Tibial nerve (tissue), 3 donors: ENCODE measurements around the gene ASPG.

Experiments used
- POLR2A ChIP-seq, 2 donors: fragments of 450-650 bp; IDR thresholded peaks; one replicate each; pipeline ENCODE4 v1.6.1; 2017; ENCODE audit warnings: antibody characterized with exemption in 2 of 2, mild to moderate bottlenecking in 2 of 2, moderate library complexity in 2 of 2
- TF ChIP-seq, protein P1 (sequence below), 5 experiments: fragments of 200-600 bp in 3 of 5; fragments of 450-650 bp in 2 of 5; sonication (generic) in 3 of 5; IDR thresholded peaks; one replicate each; pipeline ENCODE4 v1.5.1; 2016 to 2019; ENCODE audit warnings: antibody characterized with exemption in 5 of 5, mild to moderate bottlenecking in 3 of 5, moderate library complexity in 2 of 5

DNA sequence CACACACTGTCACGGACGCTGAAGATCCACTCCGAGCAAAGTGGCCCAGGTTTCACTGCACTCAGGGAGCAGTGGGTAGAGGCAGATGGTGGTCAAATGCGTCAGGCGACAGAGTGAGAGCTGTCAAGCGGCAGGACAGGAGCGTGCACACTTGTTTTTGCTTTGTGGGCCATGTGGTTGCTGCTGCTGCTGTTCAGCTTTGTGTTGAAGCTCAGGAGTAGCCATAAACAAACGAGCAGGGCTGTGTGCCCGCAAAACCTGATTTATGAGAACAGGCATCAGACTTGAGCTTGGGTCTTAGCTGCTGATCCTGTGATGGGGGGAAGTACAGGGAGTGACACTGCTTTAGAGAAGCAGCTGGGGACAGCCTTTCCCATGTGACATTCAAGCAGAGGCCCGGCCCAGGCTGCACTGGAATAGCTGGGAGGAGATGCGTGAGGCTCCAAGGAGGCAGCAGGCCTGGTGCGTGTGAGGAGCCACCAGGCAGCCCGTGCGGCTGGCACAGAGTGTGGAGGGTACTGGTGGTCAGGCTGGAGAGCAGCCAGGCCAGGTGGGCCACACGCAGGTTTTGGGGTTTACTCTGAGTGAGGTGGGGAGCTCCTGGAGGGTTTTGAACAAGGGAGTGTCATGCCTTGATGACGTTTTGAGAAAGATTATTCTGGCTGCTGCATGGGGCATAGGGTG, 31.1 kb upstream of the ASPG start:
- no peak for TF ChIP-seq POLR2A (IDR thresholded peaks at IDR 0.05)
- TF ChIP-seq, protein P1, sequence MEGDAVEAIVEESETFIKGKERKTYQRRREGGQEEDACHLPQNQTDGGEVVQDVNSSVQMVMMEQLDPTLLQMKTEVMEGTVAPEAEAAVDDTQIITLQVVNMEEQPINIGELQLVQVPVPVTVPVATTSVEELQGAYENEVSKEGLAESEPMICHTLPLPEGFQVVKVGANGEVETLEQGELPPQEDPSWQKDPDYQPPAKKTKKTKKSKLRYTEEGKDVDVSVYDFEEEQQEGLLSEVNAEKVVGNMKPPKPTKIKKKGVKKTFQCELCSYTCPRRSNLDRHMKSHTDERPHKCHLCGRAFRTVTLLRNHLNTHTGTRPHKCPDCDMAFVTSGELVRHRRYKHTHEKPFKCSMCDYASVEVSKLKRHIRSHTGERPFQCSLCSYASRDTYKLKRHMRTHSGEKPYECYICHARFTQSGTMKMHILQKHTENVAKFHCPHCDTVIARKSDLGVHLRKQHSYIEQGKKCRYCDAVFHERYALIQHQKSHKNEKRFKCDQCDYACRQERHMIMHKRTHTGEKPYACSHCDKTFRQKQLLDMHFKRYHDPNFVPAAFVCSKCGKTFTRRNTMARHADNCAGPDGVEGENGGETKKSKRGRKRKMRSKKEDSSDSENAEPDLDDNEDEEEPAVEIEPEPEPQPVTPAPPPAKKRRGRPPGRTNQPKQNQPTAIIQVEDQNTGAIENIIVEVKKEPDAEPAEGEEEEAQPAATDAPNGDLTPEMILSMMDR (IDR thresholded peaks at IDR 0.05): no peak
